HG02970 (cell line): ENCODE measurements around the gene KIF16B.
"Not testable (repeated sequence)": the region's sequence is repeated elsewhere in the genome, so short reads cannot be mapped to it uniquely, and the experiment has no call there.

Experiments
- ATAC-seq: cut with Tn5 transposase; IDR thresholded peaks from one replicate; pipeline ENCODE4 v1.9.1; 2021; ENCODE audit warnings: mild to moderate bottlenecking, moderate library complexity, moderate number of reproducible peaks; ENCODE audit not compliant: unreplicated experiment, low FRiP score

The KIF16B gene

DNA sequence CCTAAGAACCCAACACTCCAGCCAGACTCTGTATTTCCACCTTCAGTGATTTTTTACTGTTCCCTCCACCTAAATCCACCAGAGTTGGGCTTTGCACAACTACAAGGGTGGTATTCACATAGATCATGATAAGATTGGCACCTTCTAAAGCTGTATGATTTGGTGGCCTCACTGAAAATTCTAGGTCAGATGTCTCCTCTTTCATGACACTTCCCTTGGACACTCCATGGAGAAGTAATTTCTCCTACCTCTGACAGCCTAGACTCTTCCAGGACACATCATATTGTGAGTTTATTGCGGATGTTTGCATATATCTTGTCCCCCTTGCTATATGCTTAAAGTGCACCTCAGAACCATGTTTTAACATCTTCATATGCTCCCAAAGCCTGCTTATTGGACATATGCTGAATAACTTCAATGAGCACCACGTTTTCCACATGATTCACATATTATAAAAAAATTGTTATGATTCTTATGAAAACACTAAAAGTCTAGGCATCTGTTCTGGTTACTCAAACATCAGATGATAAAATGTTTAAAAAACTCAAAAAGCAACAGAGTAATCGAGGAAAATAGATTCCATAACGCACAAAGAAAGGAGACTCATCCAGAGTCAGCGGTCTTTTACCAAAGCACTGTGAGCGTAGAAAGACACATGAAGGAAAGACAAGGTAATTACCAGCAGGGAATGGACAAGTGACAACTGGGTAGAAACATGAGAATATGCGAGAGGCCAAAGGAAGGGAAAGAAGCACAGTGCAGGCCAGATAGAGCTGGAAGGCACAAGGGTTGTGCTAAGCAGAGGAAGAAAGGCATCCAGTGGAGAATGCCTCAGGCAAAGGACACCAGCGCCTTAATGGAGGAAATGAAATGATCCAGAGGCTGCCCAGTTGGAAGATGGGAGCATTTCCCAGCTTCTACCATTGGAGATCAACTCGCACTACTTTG lies 46.5 kb downstream of the KIF16B start:
- ATAC-seq: no peak

DNA sequence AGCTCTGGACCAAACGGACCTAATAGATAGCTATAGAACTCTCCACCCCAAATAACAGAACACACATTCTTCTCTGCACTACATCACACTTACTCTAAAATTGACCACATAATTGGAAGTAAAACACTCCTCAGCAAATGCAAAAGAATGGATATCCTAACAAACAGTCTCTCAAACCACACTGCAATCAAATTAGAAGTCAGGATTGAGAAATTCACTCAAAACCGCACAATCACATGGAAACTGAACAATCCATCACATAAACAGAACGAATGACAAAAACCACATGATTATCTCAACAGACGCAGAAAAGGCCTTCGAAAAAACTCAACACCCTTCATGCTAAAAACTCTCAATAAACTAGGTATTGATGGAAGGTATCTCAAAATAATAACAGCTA lies 50.6 kb downstream of the KIF16B start:
- not testable (repeated sequence) for ATAC-seq

- no peak for ATAC-seq
Observed at GRCh38 chr20:16520154-16520553, 53.1 kb downstream of the KIF16B start.

DNA sequence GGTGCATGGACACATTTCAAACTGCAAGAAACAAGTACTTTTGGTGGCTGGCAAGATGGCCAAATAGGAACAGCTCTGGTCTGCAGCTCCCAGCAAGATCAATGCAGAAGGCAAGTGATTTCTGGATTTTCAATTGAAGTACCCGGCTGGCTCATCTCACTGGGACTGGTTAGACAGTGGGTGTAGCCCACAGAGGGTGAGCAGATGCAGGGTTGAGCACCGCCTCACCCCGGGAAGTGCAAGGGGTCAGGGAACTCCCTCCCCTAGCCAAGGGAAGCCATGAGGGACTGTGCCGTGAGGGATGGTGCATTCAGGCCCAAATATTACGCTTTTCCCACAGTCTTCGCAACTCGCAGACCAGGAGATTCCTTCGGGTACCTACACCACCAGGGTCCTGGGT lies 53.6 kb downstream of the KIF16B start:
- not testable (repeated sequence) for ATAC-seq

DNA sequence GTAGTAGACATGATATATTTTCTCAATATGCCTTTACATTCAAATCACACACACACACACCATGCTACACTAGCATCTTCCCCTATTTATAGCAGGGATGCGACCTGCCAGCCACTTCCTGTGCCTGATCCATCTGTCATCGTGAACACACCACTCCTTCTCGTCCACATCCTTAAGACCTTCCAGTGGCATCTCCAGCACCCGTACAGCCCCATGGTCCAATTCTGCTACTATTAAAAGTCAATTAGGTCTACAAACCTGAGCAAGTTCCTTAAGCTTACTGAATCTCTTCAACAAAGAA lies 54.5 kb downstream of the KIF16B start:
- no peak for ATAC-seq

DNA sequence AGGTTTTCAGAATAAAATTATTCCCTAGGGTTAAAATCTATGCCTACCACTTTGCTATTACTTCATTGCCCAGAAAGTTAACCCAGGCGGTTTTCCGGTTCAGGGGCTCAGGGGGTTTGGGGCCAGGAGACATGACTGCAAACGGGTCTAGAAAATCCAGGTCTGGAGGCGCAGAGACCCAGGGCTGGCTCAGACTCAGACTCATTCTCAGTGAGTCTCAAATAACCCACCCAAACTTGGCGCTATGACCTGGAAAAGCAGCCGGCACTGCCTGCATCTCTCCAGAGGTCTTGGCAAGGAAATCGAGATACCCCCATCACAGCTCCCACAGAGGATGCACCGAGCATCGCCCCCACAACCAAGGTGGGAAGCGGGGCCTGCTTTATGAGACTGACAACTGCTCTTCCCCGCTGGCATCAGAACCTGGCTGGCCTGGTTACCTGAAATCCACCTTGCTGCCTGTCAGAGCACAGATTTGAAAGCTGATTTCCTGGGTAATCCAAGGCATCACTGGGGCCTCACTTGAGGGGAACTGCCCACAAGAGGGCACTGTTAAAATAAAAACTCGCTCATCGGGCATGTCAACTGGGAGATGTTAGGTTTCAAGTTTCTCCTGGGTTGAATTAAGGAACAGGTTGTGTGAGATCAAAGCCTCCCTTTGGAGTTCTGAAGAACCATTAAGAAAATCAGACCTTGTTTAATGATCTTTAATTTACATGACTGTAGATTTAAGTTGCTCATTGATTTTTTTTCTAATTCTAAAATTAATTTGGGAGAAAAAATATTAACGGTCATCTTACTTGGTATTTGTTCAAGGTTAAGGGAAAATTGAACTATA lies 55.1 kb downstream of the KIF16B start:
- ATAC-seq: no peak

- ATAC-seq: no peak
Observed at GRCh38 chr20:16516794-16517193, 56.5 kb downstream of the KIF16B start.

DNA sequence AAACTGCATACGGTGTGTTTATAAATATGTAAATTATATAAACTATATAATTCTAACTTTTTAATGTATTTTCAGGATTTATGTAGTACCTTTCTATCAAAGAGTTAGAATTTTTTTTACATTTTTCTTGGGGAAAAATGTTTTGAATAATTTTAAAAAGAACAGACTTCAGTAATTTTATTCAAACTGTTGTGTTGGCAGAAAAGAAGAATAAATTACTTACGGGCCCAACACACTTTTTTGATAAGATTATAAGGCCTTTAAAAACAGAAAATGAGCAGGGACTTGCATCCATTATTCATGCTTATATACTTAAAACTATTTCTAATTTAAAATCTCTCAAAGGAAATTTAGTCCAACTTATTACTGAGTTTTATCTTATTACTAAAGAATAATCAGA lies 58.2 kb downstream of the KIF16B start:
- no peak for ATAC-seq

DNA sequence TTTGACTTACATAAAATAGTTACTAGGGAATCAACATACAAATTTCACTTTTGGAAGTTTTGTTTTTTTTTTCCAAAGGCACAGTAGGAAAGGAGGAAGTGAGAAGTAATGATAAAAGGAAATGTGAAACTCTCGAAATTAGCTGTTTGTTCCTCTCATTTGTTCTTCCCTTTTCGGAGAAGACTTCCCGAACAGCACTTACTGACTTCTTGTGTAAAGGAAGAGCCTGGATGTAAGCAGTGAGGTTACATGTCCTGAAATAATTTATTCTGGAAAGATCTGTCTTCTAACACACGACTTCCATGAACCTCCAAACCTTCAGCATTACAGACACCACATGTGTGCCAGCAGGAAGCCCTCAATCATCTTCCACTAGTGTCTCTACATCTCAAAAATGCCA lies 59.1 kb downstream of the KIF16B start:
- no peak for ATAC-seq

DNA sequence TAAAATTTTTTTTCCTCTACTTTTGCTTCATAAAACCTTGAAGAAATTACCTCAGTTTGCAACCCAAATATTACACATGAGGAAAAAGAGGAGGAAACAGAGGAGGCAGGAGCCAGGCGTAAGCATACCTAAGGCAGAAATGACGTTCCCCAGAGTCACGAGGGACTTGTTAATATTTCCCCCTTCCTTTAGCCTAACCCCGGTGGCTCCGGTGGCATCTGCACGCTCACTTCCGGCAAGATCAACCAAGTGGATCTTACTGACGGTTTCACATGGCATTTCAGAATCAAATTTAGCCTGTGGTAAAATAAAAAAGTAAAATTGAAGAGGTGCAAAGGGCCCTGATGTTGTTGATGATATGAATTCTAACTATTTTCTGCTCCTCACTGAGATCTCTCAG lies 67.4 kb downstream of the KIF16B start:
- ATAC-seq: no peak

- no peak for ATAC-seq
Observed at GRCh38 chr20:16501301-16501700, 71.9 kb downstream of the KIF16B start.

DNA sequence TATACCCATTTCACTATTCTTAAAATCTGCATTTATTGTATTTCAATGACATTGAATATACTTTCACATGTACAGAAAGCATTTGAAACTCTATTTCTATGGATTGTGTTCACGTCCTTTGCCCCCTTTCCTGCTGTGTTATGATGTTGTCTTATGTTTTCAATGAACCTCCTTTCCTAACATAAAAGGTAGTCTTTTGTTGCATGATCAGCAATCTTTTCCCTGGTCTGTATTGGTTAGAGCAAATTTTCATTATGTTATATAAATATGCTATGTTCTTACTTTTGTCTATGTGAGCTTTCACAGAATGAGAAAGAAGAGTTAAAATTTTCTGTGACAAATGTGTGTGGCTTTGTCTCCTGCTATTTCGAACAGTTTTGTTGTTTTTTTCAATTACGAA lies 73.1 kb downstream of the KIF16B start:
- no peak for ATAC-seq

DNA sequence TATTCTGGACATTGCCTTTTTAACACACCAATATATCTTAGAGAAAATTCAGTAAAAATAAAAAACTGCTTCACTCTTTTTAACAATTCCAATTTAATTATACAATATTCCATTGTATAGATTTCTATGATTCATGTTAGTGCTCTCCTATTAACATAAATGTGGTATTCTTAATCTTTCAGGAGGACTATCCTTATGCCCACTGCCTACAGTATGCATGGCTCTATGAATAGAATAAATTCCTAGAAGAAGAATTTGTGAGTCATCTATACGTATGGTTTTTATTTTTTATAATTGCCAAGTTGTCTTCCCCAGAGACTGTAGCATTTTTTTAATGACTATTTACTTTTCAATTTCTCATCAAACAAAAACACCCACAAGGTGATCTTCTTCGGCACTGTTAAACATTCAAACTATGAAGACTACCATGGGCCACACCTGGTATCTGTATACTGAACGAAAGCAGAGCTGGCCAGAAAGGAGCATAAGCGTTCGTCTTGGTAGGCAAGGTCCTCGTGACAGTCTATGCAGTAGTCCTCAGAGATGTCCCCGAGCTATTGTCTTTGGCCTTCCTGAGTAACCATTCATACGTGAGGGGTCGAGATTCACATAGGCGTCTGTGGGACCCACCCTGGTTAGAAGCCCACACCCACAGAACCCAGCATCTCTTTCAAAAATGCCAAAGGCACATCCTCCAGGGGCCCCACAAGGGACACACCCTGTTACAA lies 74.6 kb downstream of the KIF16B start:
- ATAC-seq: no peak

DNA sequence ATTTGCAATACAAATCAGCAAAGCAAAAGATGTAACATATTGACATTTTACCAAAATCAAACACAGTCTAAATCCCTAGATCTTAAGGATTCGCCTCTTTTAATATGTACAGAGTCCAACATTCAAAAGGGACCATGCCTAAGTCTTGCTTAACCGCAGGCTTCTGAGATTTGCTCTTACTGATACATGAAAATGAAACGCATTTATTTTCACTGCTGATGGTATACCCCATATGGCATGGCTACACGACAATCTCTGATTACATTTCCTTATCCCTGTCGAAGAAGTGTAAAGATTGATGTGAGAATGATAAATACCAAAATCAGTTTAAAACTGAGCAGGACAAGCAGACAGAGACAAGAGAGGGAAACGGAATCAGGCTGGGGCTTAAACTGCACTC lies 75.4 kb downstream of the KIF16B start:
- ATAC-seq: no peak

GRCh38 chr20:16493486-16493885 lies 79.8 kb downstream of the KIF16B start:
- no peak for ATAC-seq

- no peak for ATAC-seq
Observed at GRCh38 chr20:16491294-16491905, 81.8 kb downstream of the KIF16B start.

GRCh38 chr20:16490696-16491095 lies 82.6 kb downstream of the KIF16B start:
- ATAC-seq: no peak

DNA sequence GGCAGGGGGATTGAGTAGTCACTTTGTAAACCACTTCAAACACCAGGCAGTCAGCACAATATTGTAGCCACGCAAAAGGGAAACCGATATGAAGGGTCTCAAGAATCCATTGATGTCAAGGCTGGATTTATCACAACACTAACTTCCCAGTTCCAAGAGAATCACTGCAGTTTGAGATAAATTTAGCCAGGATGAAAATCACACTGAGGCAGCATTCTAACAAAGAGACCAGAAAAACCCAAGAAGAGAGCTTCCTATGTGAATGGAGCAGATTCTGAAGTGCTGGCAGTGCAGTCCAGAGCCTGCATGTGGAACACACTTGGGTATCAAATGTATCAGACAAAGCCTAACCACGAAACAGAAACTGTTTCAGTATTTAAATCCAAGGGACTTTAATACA lies 84.6 kb downstream of the KIF16B start:
- no peak for ATAC-seq

DNA sequence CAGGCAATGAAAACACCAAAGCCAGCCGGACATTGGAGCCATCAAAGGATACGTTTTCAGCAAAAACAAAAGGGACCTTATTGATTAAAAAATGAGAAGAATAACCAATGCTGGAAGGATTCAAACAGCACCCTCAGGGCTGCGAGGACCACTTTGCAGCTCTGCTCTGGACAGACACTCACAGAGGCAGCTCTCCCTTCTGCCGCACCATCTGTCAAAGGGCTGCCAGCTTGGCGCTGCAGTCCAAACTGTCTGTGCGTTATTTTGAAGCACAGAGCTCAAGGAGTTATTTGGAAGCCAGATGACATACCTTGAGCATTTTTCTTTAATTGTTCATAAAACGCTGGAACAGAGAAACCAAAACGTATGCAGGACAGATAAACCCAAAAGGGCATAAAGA lies 85.2 kb downstream of the KIF16B start:
- ATAC-seq: no peak

DNA sequence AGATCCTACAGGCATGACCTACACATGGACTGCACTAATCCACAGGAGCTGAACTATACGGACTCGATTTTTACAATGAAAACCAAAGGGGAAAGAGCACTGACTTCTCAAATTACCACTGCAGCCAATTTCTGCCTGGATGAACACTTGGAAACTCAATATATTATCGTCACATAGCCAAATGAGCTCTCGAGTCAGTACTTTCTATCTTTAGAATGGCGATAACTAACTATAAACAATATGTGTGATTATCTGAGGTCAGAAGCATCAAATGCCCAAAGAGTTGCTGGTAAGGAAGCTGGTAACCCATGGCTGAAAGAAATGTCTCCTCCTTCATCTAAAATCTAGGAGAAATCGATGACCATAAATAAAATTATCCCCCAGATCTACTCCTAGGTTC lies 86.7 kb downstream of the KIF16B start:
- ATAC-seq: no peak

DNA sequence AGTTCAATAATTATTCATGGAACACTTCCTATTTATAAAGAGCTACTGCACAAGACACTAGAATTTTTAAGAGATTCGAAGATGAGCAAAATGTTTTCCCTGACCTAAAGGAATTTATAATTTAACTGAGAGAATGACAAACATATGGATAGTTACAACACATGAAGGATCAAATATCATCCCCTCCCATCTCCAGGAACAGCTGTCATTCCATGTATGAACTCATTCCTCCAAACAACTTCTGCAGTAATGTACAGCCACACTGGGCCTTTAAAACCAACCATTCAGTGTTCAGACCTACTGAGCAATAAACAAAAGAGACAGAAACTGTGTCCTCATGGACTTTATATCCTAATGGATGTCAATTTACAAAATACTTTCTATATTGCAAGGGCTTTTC lies 87.8 kb downstream of the KIF16B start:
- ATAC-seq: no peak
